Stimulated activated CD8-positive, alpha-beta memory T cell treated with anti-CD3 and anti-CD28 coated beads, Interleukin-7, amount 100 ng/mL, for 48 hours (primary cell): Measurements from ENCODE around the gene RNF157.

Source experiments
- DNase-seq, 2 donors: peaks; one replicate each; pipeline ENCODE4 v3.0.0-alpha.2; 2020; ENCODE audit warnings: low read depth in 1 of 2; ENCODE audit errors: extremely low read depth in 1 of 2

Gene RNF157

GRCh38 chr17:76130473-76130872, 109.8 kb downstream of the RNF157 start:
- DNase-seq: no peak

GRCh38 chr17:76125922-76126321, 114.4 kb downstream of the RNF157 start:
- no peak for DNase-seq

DNA sequence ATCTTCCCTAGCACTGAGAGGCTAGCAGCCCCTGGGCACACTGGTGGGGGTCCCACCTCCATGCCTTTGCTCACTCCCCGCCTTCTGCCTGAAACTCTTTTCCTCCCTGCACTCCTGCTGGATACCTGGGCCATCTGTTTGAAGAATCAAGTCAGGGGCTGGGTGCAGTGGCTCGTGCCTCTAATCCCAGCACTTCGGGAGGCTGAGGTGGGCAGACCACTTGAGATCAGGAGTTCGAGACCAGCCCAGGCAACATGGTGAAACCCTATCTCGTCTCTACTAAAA, 115.0 kb downstream of the RNF157 start:
- no peak for DNase-seq

GRCh38 chr17:76124582-76125390, 115.5 kb downstream of the RNF157 start:
- no peak for DNase-seq

GRCh38 chr17:76123749-76124581, 116.3 kb downstream of the RNF157 start:
- no peak for DNase-seq

- DNase-seq: no peak
These were observed 117.1 kb downstream of the RNF157 start for GRCh38 chr17:76123191-76123499.

DNA sequence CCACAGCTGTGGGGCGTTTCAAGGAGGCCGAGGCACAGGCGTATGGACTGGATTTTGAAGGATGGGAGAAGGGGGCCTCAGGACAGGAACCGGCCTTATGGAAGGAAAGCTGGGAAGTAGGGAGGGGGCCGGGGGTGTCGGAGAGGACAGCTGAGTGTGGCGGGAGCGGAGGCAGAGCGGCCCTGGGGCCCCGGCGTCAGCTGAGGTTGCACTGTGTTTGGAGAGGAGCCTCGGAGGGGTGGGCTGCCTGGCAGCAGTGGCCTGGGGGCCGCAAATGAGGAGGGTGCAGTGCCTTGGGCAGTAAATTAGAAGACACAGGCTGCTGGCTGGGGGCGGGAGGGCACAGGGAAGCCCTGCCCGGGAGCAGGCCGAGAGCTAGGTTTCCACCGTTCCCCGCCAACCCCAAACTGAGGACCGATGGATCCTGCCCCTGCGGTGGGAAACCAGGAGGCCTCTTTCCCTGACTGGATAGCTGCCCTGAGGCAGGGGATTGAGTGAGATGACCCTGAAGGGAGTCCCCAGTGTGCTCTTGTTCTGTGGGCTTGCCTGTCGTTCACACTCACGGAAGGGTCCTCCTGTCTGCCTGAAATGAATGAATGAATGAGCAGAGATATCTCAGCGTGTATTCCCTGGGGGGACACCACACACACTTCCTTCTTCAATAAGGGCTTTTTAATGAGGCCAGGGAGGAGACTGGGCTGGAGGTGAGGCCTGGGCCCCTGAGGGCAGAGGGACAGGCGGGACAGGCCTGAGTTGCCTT, 117.7 kb downstream of the RNF157 start:
- DNase-seq: no peak

- DNase-seq: no peak
These were observed 118.3 kb downstream of the RNF157 start for GRCh38 chr17:76121932-76122430.

GRCh38 chr17:76120658-76121008, 119.7 kb downstream of the RNF157 start:
- no peak for DNase-seq

DNA sequence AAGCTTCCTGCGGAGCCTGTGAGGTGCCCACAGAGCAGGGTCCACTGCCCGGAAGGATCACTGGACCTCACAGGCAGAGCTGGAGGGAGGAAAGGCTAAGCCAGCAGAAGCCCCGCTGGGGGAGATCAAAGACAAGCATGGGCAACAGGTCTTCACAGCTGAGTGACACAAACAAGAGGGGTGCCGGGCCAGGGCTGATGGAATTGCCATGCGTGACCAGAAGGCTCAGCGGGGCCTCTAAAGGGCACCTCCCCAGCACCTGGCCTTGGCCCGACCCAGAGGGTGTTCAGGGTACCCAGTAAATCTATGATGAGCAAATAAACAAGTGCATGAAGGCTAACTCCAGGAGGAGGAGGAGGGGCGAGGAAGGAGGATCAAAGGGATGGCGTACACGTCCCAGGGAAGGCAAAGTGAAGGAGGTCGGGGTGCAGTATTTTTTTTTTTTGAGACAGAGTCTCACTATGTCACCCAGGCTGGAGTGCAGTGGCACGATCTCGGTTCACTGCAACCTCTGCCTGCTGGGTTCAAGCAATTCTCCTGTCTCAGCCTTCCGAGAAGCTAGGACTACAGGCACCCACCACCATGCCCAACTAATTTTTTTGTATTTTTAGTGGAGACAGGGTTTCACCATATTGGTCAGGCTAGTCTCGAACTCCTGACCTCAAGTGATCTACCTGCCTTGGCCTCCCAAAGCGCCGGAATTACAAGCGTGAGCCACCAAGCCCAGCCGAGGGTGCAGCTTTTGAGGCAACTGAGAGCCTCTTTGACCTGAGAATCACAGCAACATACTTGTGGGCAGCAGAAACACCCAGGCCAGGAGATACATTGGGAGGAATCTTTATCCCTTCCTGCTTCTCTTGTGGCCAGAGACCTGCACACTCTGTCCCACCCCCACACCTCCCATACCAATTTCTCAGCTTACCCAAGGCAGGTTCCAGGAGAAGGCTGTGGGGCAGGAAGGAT, 120.6 kb downstream of the RNF157 start:
- DNase-seq: no peak

GRCh38 chr17:76115138-76115754, 125.0 kb downstream of the RNF157 start:
- DNase-seq: no peak

- DNase-seq: no peak
These were observed 128.3 kb downstream of the RNF157 start for GRCh38 chr17:76111956-76112355.

DNA sequence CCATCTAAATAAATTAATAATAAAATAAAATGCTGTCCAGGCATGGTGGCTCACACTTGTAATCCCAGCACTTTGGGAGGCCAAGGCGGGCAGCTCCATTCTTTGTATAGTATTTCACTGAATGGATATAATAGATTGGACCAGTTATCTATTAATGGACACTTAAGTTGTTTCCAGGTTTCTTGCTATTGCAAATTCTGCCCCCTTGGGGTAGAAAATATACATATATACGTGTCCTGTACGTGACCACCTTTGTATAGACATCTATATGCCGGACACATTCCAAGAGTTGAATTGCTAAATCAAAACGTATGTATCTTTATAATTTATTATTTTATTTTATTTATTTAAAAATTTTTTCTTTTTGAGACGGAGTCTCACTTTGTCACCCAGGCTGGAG, 132.8 kb downstream of the RNF157 start:
- DNase-seq: no peak

- DNase-seq: no peak
These were observed 133.6 kb downstream of the RNF157 start for GRCh38 chr17:76106703-76107102.

GRCh38 chr17:76104896-76105231, 135.4 kb downstream of the RNF157 start:
- no peak for DNase-seq

DNA sequence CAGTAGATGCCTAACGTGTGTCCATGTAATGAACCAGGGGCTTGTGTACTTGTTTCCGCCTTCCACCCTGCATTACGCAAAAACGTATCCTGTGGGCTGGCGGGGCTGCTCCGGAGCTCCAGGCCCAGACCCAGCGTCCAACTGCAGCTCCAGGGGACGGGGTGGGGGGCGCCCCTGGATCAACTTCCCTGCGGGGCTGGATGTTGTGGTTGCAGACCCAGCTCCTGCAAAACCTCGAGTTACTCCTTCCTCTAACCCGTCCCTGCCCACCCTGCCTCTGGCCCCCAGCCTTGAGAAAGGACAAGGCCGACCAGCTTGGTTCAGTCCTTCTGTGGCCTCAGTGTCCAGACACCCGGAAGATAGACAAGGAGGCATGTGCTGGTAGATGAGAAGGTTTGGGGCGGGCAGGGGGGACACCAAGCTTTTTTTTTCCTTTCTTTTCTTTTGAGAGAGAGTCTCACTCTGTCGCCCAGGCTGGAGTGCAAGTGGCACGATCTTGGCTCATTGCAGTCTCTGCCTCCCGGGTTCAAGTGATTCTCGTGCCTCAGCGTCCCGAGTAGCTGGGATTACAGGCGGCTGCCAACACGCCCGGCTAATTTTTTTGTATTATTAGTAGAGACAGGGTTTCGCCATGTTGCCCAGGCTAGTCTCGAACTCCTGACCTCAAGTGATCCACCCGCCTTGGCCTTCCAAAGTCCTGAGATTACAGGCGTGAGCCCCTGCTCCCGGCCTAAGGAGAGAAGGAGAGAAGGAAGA, 136.0 kb downstream of the RNF157 start:
- no peak for DNase-seq

DNA sequence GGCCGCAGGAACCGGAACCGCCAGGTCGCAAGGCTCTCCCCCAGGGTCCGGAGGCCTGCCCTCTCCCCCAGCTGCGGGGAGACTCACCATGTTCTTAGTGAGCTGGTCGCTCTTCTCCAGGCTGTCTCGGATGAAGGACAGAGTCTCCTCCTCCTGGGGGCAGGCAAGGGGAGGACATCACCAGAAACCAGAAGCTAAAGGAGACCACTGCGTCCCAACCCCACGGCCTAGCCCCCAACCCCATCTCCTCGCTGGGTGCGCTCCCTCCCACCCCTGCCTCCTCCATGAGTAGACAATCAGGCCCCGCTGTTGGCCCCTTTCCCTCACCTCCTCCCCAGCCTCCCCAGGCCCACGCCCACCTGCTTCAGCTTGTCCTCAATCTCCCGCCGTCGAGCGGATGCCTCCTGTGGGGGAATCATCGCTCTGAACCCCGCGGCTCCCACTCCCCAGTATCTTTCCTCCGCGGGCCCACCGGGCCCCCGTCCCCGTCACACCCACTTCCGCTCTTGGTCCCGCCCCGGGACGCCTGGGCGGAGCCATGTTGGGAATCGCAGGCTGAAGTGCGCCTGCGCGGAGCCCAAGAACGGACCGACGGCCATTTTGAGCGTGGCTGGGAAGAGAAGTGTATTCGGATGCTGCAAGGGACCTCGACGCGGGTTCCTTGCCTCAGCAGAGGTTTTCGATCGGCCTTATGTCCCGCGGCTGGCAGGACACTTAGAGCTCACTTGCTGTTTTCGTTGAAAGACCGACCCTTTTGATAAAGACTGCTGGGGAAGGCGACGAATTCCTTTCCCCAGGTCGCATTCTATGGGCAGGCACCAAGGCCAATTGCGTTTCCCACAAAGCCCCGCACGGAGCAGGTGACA, 136.8 kb downstream of the RNF157 start, which contains the start of gene EXOC7:
Gene EXOC7 (minus strand): TSS at position 514 of the 866 bp plus-strand sequence. CDS start 95 bp downstream, at position 419.
- peak; percentile 80 to 90 for DNase-seq

GRCh38 chr17:76102944-76103273, 137.4 kb downstream of the RNF157 start:
- no peak for DNase-seq
